DOHH2 (cell line): ENCODE measurements around the gene PRICKLE1.

Experiments used
- H3F3A ChIP-seq: fragments of 200-600 bp; sonication (generic), shearing (Covaris generic); 2 replicates; pipeline ENCODE4 v1.6.0; 2016; ENCODE audit warnings: antibody characterized with exemption, mild to moderate bottlenecking; ENCODE audit not compliant: control insufficient read depth, insufficient read depth
- H3K27ac ChIP-seq: fragments of 200-600 bp; sonication (generic); 2 replicates; pipeline ENCODE4 v1.5.1; 2014; ENCODE audit warnings: low read depth, mild to moderate bottlenecking, low read length, moderate library complexity
- H3K27me3 ChIP-seq: fragments of 200-600 bp; sonication (generic); 2 replicates; pipeline ENCODE4 v1.6.1; 2014; ENCODE audit warnings: mild to moderate bottlenecking, low read length, mixed read lengths; ENCODE audit not compliant: control insufficient read depth
- H3K36me3 ChIP-seq: fragments of 200-600 bp; sonication (generic); 2 replicates; pipeline ENCODE4 v1.6.1; 2014; ENCODE audit warnings: mild to moderate bottlenecking, low read length, moderate library complexity, mixed read lengths; ENCODE audit not compliant: control insufficient read depth
- H3K4me1 ChIP-seq: fragments of 200-600 bp; sonication (generic); 2 replicates; pipeline ENCODE4 v1.6.1; 2014; ENCODE audit warnings: mild to moderate bottlenecking, low read length, mixed read lengths; ENCODE audit not compliant: control insufficient read depth
- H3K4me2 ChIP-seq: fragments of 200-600 bp; sonication (generic); 2 replicates; pipeline ENCODE4 v1.6.0; 2014; ENCODE audit warnings: mild to moderate bottlenecking, low read length, moderate library complexity
- H3K4me3 ChIP-seq: fragments of 200-600 bp; sonication (generic); 2 replicates; pipeline ENCODE4 v1.5.1; 2014; ENCODE audit warnings: mild to moderate bottlenecking, low read length, mixed read lengths
- H3K79me2 ChIP-seq: fragments of 200-600 bp; sonication (generic); 2 replicates; pipeline ENCODE4 v1.6.1; 2014; ENCODE audit warnings: mild to moderate bottlenecking, low read length, mixed read lengths; ENCODE audit not compliant: control insufficient read depth
- H3K9me2 ChIP-seq: fragments of 200-600 bp; sonication (generic); replicated peaks from 2 replicates; pipeline ENCODE4 v1.6.1; 2014; ENCODE audit warnings: mild to moderate bottlenecking, low read length, mixed read lengths; ENCODE audit not compliant: control insufficient read depth
- H3K9me3 ChIP-seq: fragments of 200-600 bp; sonication (generic); 2 replicates; pipeline ENCODE4 v1.6.1; 2014; ENCODE audit warnings: antibody characterized with exemption, low read length, mixed read lengths; ENCODE audit not compliant: control insufficient read depth, insufficient read depth
- H4K20me1 ChIP-seq: fragments of 200-600 bp; sonication (generic); 2 replicates; pipeline ENCODE4 v1.6.0; 2014; ENCODE audit warnings: low read depth, mild to moderate bottlenecking, antibody characterized with exemption, low read length, moderate library complexity; ENCODE audit not compliant: control insufficient read depth, insufficient read depth
- EZH2phosphoT487 ChIP-seq: fragments of 200-600 bp; sonication (generic); IDR thresholded peaks from 2 replicates; pipeline ENCODE4 v1.6.1; 2017; ENCODE audit warnings: borderline replicate concordance, mild to moderate bottlenecking, antibody characterized with exemption, low read length, moderate library complexity, mixed read lengths
- TF ChIP-seq, protein P1 (sequence below): fragments of 200-600 bp; sonication (generic); IDR thresholded peaks from one replicate; pipeline ENCODE4 v1.5.1; 2014; ENCODE audit warnings: antibody characterized with exemption, mild to moderate bottlenecking, low read depth, low read length; ENCODE audit not compliant: poor library complexity, severe bottlenecking

The PRICKLE1 gene

DNA sequence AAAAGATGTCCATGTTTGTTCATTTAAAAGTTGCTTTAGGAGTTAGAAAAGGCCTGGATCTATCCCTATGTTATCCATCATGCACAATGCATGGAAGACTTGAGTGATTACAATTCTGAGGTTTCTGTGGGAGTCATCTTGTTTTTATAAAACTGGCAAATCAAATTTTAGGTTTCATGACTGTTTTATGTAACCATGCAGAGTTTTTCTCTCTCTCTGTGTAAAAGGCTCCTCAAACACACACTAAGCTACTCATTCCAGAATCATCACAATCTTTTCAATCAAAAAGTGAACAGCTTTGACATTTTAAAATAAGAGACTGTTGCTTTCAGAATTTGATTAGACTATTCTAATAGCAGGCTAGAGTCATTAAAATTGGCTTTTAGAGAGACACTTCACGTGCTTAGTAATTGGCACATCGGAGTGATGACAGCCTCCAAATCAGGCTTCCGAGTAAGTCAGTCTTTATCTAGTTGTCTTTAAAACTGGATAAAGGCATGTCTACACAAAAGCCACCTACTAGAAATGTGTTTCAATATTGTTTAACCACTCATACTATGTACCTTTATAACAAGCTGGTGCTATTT, 31.9 kb downstream of the PRICKLE1 start:
- Histone ChIP-seq H4K20me1 (no peaks in the 10 kb centered on the region), H3K9me3 (no peaks in the 10 kb centered on the region), H3K27me3 (no peaks in the 10 kb centered on the region), H3K79me2 (no peaks in the 10 kb centered on the region), H3K36me3 (no peaks in the 10 kb centered on the region), H3K9me2 (no peaks in the 10 kb centered on the region), H3K27ac (no peak overlapping the region), H3K4me3 (no peak overlapping the region), H3F3A (no peaks in the 10 kb centered on the region), H3K4me2 (no peak overlapping the region), H3K4me1 (no peaks in the 10 kb centered on the region)
- no peak for TF ChIP-seq EZH2phosphoT487

DNA sequence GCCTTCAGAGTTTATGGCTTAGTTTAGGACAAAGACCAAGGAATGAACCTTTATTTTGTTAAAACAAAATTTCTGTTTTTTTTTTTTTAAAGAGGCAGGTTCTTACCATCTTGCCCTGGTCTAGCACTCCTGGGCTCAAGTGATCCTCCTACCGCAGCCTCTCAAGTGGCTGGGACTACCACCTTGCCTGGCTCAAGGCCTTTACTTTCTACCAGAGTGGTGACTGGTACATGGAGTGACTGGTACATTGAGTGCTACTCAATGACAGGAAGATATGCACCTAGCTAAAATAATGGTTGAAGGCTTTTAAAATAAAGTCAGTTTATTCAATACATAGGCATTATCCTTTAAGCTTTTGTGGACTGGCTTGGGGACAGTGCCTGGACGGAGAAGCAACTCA, 32.6 kb downstream of the PRICKLE1 start:
- Histone ChIP-seq H3K4me2 (no peak overlapping the region), H3K4me1 (no peaks in the 10 kb centered on the region), H3K27ac (no peak overlapping the region), H3K9me3 (no peaks in the 10 kb centered on the region), H3K4me3 (no peak overlapping the region), H3K36me3 (no peaks in the 10 kb centered on the region), H3K9me2 (no peaks in the 10 kb centered on the region), H3K27me3 (no peaks in the 10 kb centered on the region), H3F3A (no peaks in the 10 kb centered on the region), H3K79me2 (no peaks in the 10 kb centered on the region), H4K20me1 (no peaks in the 10 kb centered on the region)
- TF ChIP-seq, protein P1, sequence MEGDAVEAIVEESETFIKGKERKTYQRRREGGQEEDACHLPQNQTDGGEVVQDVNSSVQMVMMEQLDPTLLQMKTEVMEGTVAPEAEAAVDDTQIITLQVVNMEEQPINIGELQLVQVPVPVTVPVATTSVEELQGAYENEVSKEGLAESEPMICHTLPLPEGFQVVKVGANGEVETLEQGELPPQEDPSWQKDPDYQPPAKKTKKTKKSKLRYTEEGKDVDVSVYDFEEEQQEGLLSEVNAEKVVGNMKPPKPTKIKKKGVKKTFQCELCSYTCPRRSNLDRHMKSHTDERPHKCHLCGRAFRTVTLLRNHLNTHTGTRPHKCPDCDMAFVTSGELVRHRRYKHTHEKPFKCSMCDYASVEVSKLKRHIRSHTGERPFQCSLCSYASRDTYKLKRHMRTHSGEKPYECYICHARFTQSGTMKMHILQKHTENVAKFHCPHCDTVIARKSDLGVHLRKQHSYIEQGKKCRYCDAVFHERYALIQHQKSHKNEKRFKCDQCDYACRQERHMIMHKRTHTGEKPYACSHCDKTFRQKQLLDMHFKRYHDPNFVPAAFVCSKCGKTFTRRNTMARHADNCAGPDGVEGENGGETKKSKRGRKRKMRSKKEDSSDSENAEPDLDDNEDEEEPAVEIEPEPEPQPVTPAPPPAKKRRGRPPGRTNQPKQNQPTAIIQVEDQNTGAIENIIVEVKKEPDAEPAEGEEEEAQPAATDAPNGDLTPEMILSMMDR, result no peak
- no peak for TF ChIP-seq EZH2phosphoT487

DNA sequence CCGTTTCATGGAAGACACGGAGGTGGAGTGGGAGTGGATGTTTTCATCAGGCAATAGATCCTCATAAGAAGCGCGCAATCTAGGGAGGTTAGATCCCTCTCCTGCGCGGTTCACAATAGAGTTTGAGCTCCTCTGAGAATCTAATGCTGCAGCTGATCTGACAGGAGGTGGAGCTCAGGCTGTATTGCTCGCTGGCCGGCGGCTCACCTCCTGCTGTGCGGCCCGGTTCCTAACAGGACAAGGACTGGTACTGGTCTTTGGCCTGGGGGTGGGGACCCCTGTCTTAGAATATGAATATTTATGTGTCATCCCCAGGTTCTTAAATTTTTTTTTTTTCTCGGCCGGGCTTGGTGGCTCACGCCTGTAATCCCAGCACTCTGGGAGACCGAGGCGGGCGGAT, 36.7 kb downstream of the PRICKLE1 start:
- Histone ChIP-seq H4K20me1 (no peaks in the 10 kb centered on the region), H3F3A (no peaks in the 10 kb centered on the region), H3K9me3 (no peaks in the 10 kb centered on the region), H3K27ac (no peak overlapping the region), H3K36me3 (no peaks in the 10 kb centered on the region), H3K4me1 (no peaks in the 10 kb centered on the region), H3K27me3 (peaks cover 10% of the 10 kb centered on the region), H3K79me2 (no peaks in the 10 kb centered on the region), H3K4me2 (no peak overlapping the region), H3K9me2 (no peaks in the 10 kb centered on the region), H3K4me3 (no peak overlapping the region)
- no peak for TF ChIP-seq EZH2phosphoT487
- TF ChIP-seq, protein P1, result no peak

DNA sequence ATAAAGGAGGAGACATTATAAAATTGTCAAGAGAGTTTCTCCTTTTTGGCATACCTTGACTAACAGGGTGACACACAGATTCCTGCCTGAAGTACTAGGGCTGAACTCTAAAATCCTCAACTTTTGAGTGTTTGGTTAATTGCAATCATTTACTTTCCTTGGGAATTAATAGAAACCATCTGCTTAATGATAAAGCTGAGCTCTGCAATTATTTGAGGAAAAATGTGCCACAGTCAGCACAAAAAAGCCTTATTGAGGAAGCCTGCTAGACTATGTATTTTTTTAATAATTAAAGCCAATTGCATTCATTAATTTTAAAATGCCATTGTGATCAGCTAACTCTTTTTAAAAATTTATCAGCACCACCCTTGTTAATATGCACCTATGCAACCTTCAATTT, 38.7 kb downstream of the PRICKLE1 start:
- Histone ChIP-seq H3F3A (no peaks in the 10 kb centered on the region), H4K20me1 (no peaks in the 10 kb centered on the region), H3K4me1 (no peaks in the 10 kb centered on the region), H3K79me2 (no peaks in the 10 kb centered on the region), H3K9me3 (no peaks in the 10 kb centered on the region), H3K27me3 (peaks cover 10% of the 10 kb centered on the region), H3K9me2 (no peaks in the 10 kb centered on the region), H3K36me3 (no peaks in the 10 kb centered on the region), H3K27ac (no peak overlapping the region), H3K4me3 (no peak overlapping the region), H3K4me2 (no peak overlapping the region)
- no peak for TF ChIP-seq EZH2phosphoT487
- TF ChIP-seq, protein P1, result no peak
